Right lobe of liver (tissue), 4 donors: ENCODE measurements around the gene VENTX.

Source experiments
- POLR2A ChIP-seq: fragments of 450-650 bp; IDR thresholded peaks from one replicate; pipeline ENCODE4 v1.6.1; 2017; ENCODE audit warnings: antibody characterized with exemption, mild to moderate bottlenecking
- TF ChIP-seq, protein P1 (sequence below), 4 donors: fragments of 200-600 bp in 3 of 4; fragments of 450-650 bp in 1 of 4; IDR thresholded peaks; one replicate each; pipeline versions ENCODE4 v1.5.1 to v1.8.0; 2016 to 2022; ENCODE audit warnings: antibody characterized with exemption in 4 of 4, mild to moderate bottlenecking in 2 of 4
- donor health status: DM: no; HTN: no; CAD: no.
- donor health status: DM: no; HTN: no; CAD: no.
- donor health status: DM: no; HTN: yes; CAD: no.

GRCh38 chr10:133281628-133282372 is 44.1 kb downstream of the VENTX start:
- no peak for TF ChIP-seq POLR2A
- TF ChIP-seq, protein P1, sequence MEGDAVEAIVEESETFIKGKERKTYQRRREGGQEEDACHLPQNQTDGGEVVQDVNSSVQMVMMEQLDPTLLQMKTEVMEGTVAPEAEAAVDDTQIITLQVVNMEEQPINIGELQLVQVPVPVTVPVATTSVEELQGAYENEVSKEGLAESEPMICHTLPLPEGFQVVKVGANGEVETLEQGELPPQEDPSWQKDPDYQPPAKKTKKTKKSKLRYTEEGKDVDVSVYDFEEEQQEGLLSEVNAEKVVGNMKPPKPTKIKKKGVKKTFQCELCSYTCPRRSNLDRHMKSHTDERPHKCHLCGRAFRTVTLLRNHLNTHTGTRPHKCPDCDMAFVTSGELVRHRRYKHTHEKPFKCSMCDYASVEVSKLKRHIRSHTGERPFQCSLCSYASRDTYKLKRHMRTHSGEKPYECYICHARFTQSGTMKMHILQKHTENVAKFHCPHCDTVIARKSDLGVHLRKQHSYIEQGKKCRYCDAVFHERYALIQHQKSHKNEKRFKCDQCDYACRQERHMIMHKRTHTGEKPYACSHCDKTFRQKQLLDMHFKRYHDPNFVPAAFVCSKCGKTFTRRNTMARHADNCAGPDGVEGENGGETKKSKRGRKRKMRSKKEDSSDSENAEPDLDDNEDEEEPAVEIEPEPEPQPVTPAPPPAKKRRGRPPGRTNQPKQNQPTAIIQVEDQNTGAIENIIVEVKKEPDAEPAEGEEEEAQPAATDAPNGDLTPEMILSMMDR (IDR thresholded peaks at IDR 0.05) = no peak
